HG03342 (cell line): ENCODE data around the gene HDAC3.

Source experiments
- ATAC-seq: cut with Tn5 transposase; IDR thresholded peaks from one replicate; pipeline ENCODE4 v1.9.1; 2021; ENCODE audit warnings: mild to moderate bottlenecking, moderate library complexity; ENCODE audit not compliant: unreplicated experiment

Gene HDAC3

DNA sequence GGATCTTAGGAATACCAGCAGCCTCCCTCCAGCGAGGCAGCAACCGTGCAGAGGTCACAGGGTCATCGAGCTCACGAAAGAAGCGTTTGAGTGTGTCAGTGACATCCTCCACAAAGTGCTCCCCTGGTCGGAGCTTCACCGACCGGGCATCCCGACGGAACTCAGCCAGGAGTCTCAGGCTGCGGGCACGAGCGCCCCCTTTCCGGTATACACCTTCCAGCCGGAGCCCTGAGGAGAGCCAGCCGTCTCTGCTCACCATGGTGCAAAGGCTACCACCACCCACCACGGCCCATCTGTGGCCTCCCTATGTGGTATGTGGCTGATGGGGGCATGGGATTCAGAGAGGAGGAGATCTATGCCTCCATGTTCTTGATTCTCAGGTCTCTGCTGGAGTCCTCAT, 25.4 kb upstream of the HDAC3 start:
- ATAC-seq, result no peak

- ATAC-seq, result peak; percentile 84
Measured at GRCh38 chr5:141657937-141658545, 21.4 kb upstream of the HDAC3 start.

DNA sequence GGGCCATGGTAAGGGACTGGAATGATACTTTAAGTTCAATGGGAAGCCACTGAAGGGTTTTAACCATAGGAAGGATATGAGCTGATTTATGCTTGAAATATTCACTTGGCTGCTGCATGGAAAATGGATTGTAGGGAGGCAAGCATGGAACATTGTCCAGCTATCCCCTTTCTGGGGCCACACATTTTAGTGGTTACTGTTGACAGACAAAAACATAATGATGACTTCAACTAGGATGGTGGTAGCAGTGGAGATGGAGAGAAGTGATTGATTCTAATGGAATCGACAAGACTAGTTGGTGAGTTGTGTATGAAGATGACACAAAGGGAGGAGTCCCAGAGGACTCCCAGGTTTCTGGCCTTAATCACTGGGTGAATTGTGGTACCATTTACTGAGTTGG, 20.8 kb upstream of the HDAC3 start:
- ATAC-seq, result no peak

- no peak for ATAC-seq
Measured at GRCh38 chr5:141656396-141656795, 19.7 kb upstream of the HDAC3 start.

DNA sequence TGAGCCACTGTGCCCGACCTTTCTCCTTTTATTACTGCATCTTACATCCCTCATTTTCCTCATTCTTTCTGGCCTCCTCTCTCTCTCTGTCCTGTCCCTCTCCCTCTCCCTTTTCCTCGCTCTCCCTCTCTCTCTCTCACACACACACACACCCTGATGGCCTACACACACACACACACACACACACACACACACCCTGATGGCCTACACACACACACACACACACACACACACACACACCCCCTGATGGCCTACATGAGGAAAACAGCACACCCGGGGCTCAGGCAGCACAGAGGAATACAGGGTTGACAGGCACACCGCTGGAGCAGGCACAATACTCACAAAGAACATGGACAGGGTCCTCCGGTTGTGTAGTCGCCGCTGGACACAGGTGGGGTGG, 18.4 kb upstream of the HDAC3 start:
- ATAC-seq, result no peak

DNA sequence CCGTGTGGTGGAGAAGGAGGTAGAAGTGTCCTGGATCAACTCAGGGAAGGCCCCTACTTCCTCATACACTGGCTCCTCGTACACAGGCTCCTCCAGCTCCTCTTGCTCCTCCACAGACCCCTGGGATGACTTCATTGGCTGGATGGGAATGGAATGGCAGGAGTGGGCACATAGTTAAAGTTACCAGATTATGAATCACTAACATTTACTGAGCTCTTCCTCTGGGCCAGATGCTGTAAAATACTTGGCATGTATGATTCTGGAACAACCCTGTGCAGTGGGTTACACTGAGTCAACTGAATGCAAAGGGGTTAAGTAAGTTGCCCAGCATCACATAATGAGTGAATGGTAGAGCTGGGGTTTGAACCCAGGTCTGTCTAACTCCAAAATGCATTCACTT, 17.6 kb upstream of the HDAC3 start:
- no peak for ATAC-seq

DNA sequence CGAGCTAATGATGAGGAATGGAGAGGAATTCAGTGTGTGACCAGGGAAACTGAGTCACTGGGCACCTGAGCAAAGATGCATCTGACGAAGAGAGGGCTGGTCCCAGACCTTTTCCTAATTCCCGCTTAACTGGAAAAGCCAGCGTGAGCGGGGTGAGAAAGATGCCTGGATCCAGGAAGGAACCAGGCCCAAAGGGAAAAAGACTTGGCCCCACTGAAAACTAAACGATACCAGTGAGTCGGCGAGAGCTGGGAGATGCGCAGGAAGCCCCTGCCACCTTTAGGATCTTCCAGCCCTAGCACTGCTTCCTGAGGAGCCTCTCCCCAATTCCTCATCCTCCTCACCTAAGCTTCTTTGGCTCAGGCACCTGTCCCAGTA, 15.1 kb upstream of the HDAC3 start:
- no peak for ATAC-seq

DNA sequence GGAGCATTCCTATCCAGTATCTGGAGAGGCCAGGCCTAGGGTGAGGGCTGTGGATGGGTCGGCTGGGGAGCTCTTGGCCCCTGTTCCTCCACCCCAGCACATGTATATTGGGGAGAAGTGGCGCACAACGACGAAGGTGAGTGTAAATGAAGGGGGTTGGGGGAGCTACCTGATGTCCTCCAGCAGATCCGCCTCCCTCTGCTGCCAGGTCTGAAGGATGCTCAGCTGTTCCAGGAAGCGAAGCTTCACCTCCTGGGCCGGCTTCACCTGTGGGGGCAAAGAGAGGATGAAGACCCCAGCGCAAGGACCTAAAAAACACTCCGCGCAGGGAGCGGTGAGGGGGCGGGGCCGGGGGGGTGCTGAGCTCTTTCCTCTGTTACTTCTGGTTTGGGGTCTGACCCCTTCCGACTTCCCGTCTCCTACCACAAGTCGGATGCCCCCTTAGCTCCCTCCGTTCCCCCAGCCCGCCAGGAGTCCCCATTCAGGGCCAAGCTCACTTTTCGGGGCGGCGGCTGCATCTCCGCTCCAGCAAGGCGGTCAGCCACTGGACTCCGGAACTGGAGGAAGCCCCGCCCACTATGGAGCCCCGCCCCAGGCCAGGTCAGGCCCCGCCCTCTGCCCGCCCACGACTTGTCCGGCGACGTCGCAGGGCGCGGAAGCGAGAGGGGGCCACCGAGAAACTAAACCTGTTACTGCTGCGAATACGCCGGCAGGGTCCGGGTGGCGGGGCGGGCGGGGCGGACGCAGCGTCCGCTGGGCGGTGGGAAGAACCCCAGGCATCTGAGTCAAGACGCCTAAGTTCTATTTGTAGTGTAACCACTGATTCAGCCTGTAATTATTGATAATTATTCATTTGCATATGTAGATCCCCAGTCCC, 14.4 kb upstream of the HDAC3 start, which contains the start of gene FCHSD1:
Gene FCHSD1 (minus strand): TSS at position 568 of the 877 bp plus-strand sequence. CDS start 50 bp downstream, at position 518.
- ATAC-seq, result peak; percentile 91

- ATAC-seq, result no peak
Measured at GRCh38 chr5:141649972-141650371, 13.3 kb upstream of the HDAC3 start.

DNA sequence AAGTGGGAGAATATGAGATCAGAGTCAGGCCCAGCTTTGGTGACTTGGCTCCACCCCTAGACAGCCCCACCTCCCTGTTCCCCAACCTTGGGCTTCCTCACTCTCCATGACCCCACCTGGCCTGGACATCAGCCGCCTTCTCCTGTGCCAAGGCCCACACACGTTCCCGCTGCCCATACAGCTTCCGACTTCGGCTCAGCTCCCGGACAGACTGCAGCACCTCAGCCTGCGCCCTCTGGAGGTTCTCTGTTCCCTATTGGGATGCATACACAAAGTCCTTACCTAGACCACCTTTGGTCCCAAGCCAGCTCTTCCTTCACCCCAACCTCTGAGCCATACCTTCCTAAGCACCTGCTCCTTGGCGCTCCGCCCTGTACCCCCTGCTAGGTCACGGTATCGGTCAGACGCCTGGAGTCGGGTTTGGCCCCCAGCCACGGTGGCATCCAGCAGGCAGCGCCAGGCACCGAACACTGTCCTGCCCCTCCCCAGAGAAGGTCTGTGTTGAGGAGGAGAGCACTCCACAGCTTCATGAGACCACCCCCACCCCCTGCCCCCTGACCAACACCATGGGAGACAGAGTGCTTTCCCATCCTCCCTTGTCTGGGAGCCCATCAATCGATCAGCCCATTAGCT, 12.5 kb upstream of the HDAC3 start:
- no peak for ATAC-seq

- no peak for ATAC-seq
Measured at GRCh38 chr5:141647851-141648250, 11.2 kb upstream of the HDAC3 start.

- ATAC-seq, result no peak
Measured at GRCh38 chr5:141647242-141647641, 10.6 kb upstream of the HDAC3 start.

GRCh38 chr5:141646026-141646425, 9.4 kb upstream of the HDAC3 start:
- no peak for ATAC-seq

GRCh38 chr5:141641634-141642267, 5.1 kb upstream of the HDAC3 start:
- ATAC-seq, result peak; percentile 44

GRCh38 chr5:141640698-141641097, 4.0 kb upstream of the HDAC3 start:
- no peak for ATAC-seq

DNA sequence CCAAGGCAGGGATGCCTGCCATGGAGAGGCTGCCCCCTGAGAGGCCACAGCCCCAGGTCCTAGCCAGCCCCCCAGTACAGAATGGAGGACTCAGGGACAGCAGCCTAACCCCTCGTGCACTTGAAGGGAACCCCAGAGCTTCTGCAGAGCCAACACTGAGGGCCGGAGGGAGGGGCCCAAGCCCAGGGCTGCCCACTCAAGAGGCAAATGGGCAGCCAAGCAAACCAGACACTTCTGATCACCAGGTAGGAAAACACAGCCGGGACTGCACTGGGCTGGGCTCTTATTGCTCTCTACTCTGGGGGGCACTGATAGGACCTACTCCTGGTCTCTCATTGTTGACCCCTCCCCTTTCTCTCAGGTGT, 3.4 kb upstream of the HDAC3 start:
- no peak for ATAC-seq

- no peak for ATAC-seq
Measured at GRCh38 chr5:141639357-141640050, 2.9 kb upstream of the HDAC3 start.

GRCh38 chr5:141638771-141639170, 2.1 kb upstream of the HDAC3 start:
- ATAC-seq, result no peak

- peak; percentile 42 for ATAC-seq
Measured at GRCh38 chr5:141637767-141638419, 1.2 kb upstream of the HDAC3 start.

DNA sequence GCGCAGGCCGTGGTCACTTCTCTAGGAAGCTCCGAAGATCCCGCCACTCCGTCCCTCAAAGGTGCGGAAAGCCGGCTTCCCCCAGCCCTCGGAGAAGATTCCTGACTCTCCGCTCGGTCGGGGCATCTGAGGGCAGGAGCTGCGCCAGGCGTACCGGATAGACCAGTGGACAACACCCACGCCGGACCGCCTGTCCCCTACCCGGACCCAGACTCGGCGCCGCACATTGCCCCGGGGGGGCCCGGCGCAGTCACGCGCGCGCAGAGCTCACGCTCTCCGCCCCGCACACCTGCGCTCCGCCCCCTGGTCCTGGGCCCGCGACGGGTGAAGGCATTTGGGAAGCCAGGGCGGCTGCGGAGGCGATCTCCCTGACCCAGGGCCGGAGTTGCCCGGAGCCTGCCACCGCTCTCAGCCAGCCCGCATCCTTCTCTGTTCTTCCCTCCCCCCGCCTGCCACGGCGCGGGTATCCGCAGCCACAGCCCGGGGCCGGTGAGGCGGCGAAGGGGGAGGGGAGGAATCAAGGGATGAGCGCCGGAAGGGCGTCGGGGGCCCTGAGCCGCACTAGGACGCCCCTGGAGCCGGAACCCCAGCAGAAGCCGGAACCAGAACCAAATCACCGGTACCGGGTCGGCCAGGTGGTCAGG, 596 bp upstream of the HDAC3 start:
- ATAC-seq, result peak; percentile 16
